K562 (cell line): ENCODE measurements around the gene TMEM248. TPM values are rescaled to one million over a fixed set of nuclear protein-coding genes. Genes with fewer than 3 reads are reported as not detected.

ENCODE experiments used
- ATF7 ChIP-seq: fragments of 450-650 bp; IDR thresholded peaks from 2 replicates; pipeline ENCODE4 v1.7.1; 2014; ENCODE audit warnings: mild to moderate bottlenecking, moderate library complexity
- GABPB2 ChIP-seq: fragments of 250-450 bp; sonication (Bioruptor Pico); conservative IDR thresholded peaks from 2 replicates; pipeline ENCODE4 v1.5.1; 2021; ENCODE audit warnings: mild to moderate bottlenecking
- HIVEP1 ChIP-seq: fragments of 250-450 bp; sonication (Bioruptor Pico); IDR thresholded peaks from 2 replicates; pipeline ENCODE4 v1.4.0; 2020; ENCODE audit warnings: mild to moderate bottlenecking
- HMGN3 ChIP-seq: IDR thresholded peaks from 2 replicates; pipeline ENCODE4 v1.6.1; 2011; ENCODE audit warnings: borderline replicate concordance, low read depth, mild to moderate bottlenecking, mixed read lengths, low read length; ENCODE audit not compliant: insufficient read length; ENCODE audit errors: extremely low read depth
- MEF2D ChIP-seq: conservative IDR thresholded peaks from 2 replicates; pipeline ENCODE4 v1.6.1; 2016; ENCODE audit warnings: low read depth, missing genetic modification characterization, missing compliant biosample characterization
- NFE2L1 ChIP-seq: fragments of 450-650 bp; IDR thresholded peaks from 2 replicates; pipeline ENCODE4 v1.6.1; 2016; ENCODE audit warnings: missing genetic modification characterization, low read depth, mild to moderate bottlenecking, missing compliant biosample characterization, moderate library complexity, borderline replicate concordance
- NR4A1 ChIP-seq, 2 experiments: fragments of 250-450 bp in 1 of 2; fragments of 450-650 bp in 1 of 2; sonication (Bioruptor Pico) in 1 of 2; IDR thresholded peaks; 2 replicates each; pipeline versions ENCODE4 v1.4.0 to v1.6.1; 2016 to 2020; ENCODE audit warnings: mild to moderate bottlenecking in 2 of 2, missing compliant biosample characterization in 1 of 2, missing genetic modification characterization in 1 of 2, moderate library complexity in 1 of 2
- TCF3 ChIP-seq: sonication (generic); formaldehyde crosslinking; IDR thresholded peaks from 2 replicates; pipeline ENCODE4 v1.4.0; 2020; ENCODE audit warnings: mild to moderate bottlenecking, missing genetic modification reagents
- TSC22D4 ChIP-seq: fragments of 450-650 bp; IDR thresholded peaks from 2 replicates; pipeline ENCODE4 v1.6.1; 2016; ENCODE audit warnings: missing genetic modification characterization, missing biosample characterization, control low read depth
- ZNF143 ChIP-seq: sonication (generic); formaldehyde crosslinking; IDR thresholded peaks from 2 replicates; pipeline ENCODE4 v1.9.0; 2022; ENCODE audit warnings: mild to moderate bottlenecking, missing genetic modification reagents
- ZNF324 ChIP-seq: fragments of 250-450 bp; sonication (Bioruptor Pico); IDR thresholded peaks from 2 replicates; pipeline ENCODE4 v1.4.0; 2020; ENCODE audit warnings: mild to moderate bottlenecking
- ZNF445 ChIP-seq: fragments of 250-450 bp; sonication (Bioruptor Pico); IDR thresholded peaks from 2 replicates; pipeline ENCODE4 v1.4.0; 2020; ENCODE audit warnings: low read depth, mild to moderate bottlenecking, moderate library complexity
- ZZZ3 ChIP-seq: fragments of 450-650 bp; IDR thresholded peaks from 2 replicates; pipeline ENCODE4 v1.6.1; 2016; ENCODE audit warnings: antibody characterized with exemption, mild to moderate bottlenecking, moderate library complexity
- polyA plus RNA-seq, 8 experiments: library from polyadenylated mRNA; depleted of rRNA in 4 of 8; stranded (reverse) in 5 of 8; unstranded in 3 of 8; fragments of >200 nt; fragmentation: Nextera tagmentation in 2 of 8; fragmentation: Illumina TruSeq in 1 of 8; extraction: Ambion mirVana in 2 of 8; extraction: Trizol in 1 of 8; gene quantifications; 2 replicates each; pipeline versions ENCODE4 v1.2.1 to v1.2.3, GENCODE V29; 2011 to 2014; ENCODE audit warnings: inconsistent platforms in 1 of 8, missing spikeins in 1 of 8
- total RNA-seq, 7 experiments: library from RNA; depleted of rRNA in 6 of 7; stranded (reverse); fragments of >200 nt in 6 of 7; fragmentation: Illumina TruSeq in 2 of 7; extraction: Trizol in 2 of 7; gene quantifications; 2 replicates each; pipeline versions ENCODE4 v1.2.1 to v1.2.3, GENCODE V29; 2011 to 2021; ENCODE audit warnings: low replicate concordance in 1 of 7
- TF ChIP-seq, protein P1 (sequence below): fragments of 200-800 bp; sonication (Bioruptor generic); IDR thresholded peaks from 2 replicates; pipeline ENCODE4 v1.6.1; 2016; ENCODE audit warnings: missing genetic modification characterization, missing compliant biosample characterization
- TF ChIP-seq, protein P2 (sequence below): sonication (generic); formaldehyde crosslinking; IDR thresholded peaks from 2 replicates; pipeline ENCODE4 v1.8.1; 2023; ENCODE audit warnings: mild to moderate bottlenecking, missing genetic modification reagents, moderate library complexity
- TF ChIP-seq, protein P3 (sequence below): conservative IDR thresholded peaks from 2 replicates; pipeline ENCODE4 v1.6.1; 2011; ENCODE audit warnings: low read depth, mild to moderate bottlenecking, low read length; ENCODE audit not compliant: control insufficient read depth
- TF ChIP-seq, protein P4 (sequence below), 2 experiments: fragments of 250-450 bp in 1 of 2; fragments of 450-650 bp in 1 of 2; sonication (Bioruptor Pico) in 1 of 2; IDR thresholded peaks; 2 replicates each; pipeline versions ENCODE4 v1.6.1 to v1.8.0; 2016 to 2021; ENCODE audit warnings: mild to moderate bottlenecking in 2 of 2, moderate library complexity in 2 of 2, missing compliant biosample characterization in 1 of 2, missing genetic modification characterization in 1 of 2

TMEM248 gene
- total and polyA plus RNA-seq, 9 of the 15 experiments (the other 6 are each of a cell fraction or from before 2014, with no cell fraction given), result 6.3 to 132 (median 64.4) TPM

DNA sequence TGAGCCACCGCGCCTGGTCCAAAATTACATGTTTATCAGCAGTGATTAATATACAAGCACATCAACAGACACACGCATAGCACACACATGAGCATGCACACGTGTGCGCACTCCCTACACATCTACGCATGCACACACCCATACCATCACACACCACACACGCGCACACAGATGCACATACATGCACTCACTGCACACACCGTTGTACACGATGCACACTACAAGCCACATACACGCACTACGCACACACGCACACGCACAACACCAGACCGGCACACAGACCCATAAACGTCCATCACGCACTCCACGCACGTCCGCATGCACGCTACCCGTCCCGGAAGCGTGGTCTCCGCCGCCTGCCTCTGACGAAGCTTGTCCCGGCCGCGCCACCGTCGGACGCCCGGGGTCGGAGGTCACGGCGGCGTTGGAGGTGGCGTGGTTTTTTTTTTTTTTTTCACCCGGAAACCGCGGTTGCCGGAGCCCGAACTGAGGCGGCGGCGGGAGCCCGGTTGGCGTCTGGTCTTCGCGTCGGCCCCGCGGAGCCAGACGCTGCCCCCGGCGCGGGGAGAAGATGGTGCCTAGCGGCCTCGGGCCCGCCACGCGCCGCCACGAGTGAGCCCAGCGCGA lies at the start of gene TMEM248 (continued):
- TF ChIP-seq, protein P1, sequence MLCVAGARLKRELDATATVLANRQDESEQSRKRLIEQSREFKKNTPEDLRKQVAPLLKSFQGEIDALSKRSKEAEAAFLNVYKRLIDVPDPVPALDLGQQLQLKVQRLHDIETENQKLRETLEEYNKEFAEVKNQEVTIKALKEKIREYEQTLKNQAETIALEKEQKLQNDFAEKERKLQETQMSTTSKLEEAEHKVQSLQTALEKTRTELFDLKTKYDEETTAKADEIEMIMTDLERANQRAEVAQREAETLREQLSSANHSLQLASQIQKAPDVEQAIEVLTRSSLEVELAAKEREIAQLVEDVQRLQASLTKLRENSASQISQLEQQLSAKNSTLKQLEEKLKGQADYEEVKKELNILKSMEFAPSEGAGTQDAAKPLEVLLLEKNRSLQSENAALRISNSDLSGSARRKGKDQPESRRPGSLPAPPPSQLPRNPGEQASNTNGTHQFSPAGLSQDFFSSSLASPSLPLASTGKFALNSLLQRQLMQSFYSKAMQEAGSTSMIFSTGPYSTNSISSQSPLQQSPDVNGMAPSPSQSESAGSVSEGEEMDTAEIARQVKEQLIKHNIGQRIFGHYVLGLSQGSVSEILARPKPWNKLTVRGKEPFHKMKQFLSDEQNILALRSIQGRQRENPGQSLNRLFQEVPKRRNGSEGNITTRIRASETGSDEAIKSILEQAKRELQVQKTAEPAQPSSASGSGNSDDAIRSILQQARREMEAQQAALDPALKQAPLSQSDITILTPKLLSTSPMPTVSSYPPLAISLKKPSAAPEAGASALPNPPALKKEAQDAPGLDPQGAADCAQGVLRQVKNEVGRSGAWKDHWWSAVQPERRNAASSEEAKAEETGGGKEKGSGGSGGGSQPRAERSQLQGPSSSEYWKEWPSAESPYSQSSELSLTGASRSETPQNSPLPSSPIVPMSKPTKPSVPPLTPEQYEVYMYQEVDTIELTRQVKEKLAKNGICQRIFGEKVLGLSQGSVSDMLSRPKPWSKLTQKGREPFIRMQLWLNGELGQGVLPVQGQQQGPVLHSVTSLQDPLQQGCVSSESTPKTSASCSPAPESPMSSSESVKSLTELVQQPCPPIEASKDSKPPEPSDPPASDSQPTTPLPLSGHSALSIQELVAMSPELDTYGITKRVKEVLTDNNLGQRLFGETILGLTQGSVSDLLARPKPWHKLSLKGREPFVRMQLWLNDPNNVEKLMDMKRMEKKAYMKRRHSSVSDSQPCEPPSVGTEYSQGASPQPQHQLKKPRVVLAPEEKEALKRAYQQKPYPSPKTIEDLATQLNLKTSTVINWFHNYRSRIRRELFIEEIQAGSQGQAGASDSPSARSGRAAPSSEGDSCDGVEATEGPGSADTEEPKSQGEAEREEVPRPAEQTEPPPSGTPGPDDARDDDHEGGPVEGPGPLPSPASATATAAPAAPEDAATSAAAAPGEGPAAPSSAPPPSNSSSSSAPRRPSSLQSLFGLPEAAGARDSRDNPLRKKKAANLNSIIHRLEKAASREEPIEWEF (CRISPR knock-in tag), result no peak
- no peak for TF ChIP-seq NFE2L1 (tag)
- peak; percentile 79; the same call in 1 of the 2 replicates for TF ChIP-seq MEF2D (tag)
- no peak for TF ChIP-seq TCF3 (CRISPR knock-in tag)
- no peak for TF ChIP-seq GABPB2 (CRISPR knock-in tag)
- peak; percentile 54; the same call in 1 of the 2 replicates for TF ChIP-seq TSC22D4 (tag)
- TF ChIP-seq, protein P2, sequence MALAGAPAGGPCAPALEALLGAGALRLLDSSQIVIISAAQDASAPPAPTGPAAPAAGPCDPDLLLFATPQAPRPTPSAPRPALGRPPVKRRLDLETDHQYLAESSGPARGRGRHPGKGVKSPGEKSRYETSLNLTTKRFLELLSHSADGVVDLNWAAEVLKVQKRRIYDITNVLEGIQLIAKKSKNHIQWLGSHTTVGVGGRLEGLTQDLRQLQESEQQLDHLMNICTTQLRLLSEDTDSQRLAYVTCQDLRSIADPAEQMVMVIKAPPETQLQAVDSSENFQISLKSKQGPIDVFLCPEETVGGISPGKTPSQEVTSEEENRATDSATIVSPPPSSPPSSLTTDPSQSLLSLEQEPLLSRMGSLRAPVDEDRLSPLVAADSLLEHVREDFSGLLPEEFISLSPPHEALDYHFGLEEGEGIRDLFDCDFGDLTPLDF (CRISPR knock-in tag), result no peak
- peak; percentile 51 for TF ChIP-seq HMGN3
- TF ChIP-seq, protein P3, sequence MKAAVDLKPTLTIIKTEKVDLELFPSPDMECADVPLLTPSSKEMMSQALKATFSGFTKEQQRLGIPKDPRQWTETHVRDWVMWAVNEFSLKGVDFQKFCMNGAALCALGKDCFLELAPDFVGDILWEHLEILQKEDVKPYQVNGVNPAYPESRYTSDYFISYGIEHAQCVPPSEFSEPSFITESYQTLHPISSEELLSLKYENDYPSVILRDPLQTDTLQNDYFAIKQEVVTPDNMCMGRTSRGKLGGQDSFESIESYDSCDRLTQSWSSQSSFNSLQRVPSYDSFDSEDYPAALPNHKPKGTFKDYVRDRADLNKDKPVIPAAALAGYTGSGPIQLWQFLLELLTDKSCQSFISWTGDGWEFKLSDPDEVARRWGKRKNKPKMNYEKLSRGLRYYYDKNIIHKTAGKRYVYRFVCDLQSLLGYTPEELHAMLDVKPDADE, result peak; percentile 56
- no peak; the same call in 1 of the 2 replicates for TF ChIP-seq ZNF445 (CRISPR knock-in tag)
- peak; percentile 86 for TF ChIP-seq ATF7
- TF ChIP-seq ZNF324, result no peak
- no peak for TF ChIP-seq NR4A1 (CRISPR knock-in tag; IDR thresholded peaks at IDR 0.05)
- peak; percentile 58; the same call in 1 of the 2 replicates for TF ChIP-seq NR4A1 (tag; IDR thresholded peaks at IDR 0.05)
- TF ChIP-seq, protein P4, sequence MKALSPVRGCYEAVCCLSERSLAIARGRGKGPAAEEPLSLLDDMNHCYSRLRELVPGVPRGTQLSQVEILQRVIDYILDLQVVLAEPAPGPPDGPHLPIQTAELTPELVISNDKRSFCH (CRISPR knock-in tag; IDR thresholded peaks at IDR 0.05), result no peak
- TF ChIP-seq, protein P4 (tag; IDR thresholded peaks at IDR 0.05), result 0 out of 2 replicates have a peak, but pooled peaks have one; percentile 85
- TF ChIP-seq ZZZ3, result no peak; the same call in 1 of the 2 replicates
- no peak for TF ChIP-seq HIVEP1 (CRISPR knock-in tag)
- TF ChIP-seq ZNF143, result peak; percentile 59; the same call in 1 of the 2 replicates
